GM23248 (cell line): Measurements from ENCODE around the gene CFAP20DC.

ENCODE experiments used
- EZH2 ChIP-seq: fragments of 200-600 bp; sonication (generic); IDR thresholded peaks from 2 replicates; pipeline ENCODE4 v1.6.1; 2018; ENCODE audit warnings: antibody characterized with exemption, mild to moderate bottlenecking; ENCODE audit not compliant: insufficient read depth, poor library complexity, severe bottlenecking
- EZH2phosphoT487 ChIP-seq: fragments of 200-600 bp; sonication (generic); IDR thresholded peaks from 2 replicates; pipeline ENCODE4 v1.6.1; 2018; ENCODE audit warnings: antibody characterized with exemption, moderate library complexity, mild to moderate bottlenecking, low read depth; ENCODE audit not compliant: insufficient read depth

GRCh38 chr3:58804914-58805313 lies 244.9 kb downstream of the CFAP20DC start:
- TF ChIP-seq EZH2phosphoT487 = no peak
- TF ChIP-seq EZH2 = no peak
